HG03521 (cell line): ENCODE measurements around the gene SYT14.
"Not testable (repeated sequence)": the region's sequence is repeated elsewhere in the genome, so short reads cannot be mapped to it uniquely, and the experiment has no call there.

Experiments
- ATAC-seq: cut with Tn5 transposase; IDR thresholded peaks from one replicate; pipeline ENCODE4 v1.9.1; 2021; ENCODE audit warnings: mild to moderate bottlenecking, moderate library complexity; ENCODE audit not compliant: unreplicated experiment

SYT14 gene

GRCh38 chr1:210024996-210025395 lies 87.0 kb downstream of the SYT14 start:
- ATAC-seq, result no peak

- no peak for ATAC-seq
Measured at GRCh38 chr1:210025870-210026269, 87.9 kb downstream of the SYT14 start.

GRCh38 chr1:210027994-210028393 lies 90.0 kb downstream of the SYT14 start:
- no peak for ATAC-seq

- ATAC-seq, result no peak
Measured at GRCh38 chr1:210031473-210031872, 93.5 kb downstream of the SYT14 start.

GRCh38 chr1:210043058-210043457 lies 105.0 kb downstream of the SYT14 start:
- ATAC-seq, result no peak

GRCh38 chr1:210049616-210050015 lies 111.6 kb downstream of the SYT14 start:
- no peak for ATAC-seq

- not testable (repeated sequence) for ATAC-seq
Measured at GRCh38 chr1:210050491-210050890, 112.5 kb downstream of the SYT14 start.

- no peak for ATAC-seq
Measured at GRCh38 chr1:210053126-210053525, 115.1 kb downstream of the SYT14 start.

- ATAC-seq, result no peak
Measured at GRCh38 chr1:210057593-210057992, 119.6 kb downstream of the SYT14 start.

- no peak for ATAC-seq
Measured at GRCh38 chr1:210061992-210062391, 124.0 kb downstream of the SYT14 start.

GRCh38 chr1:210070531-210070930 lies 132.5 kb downstream of the SYT14 start:
- ATAC-seq, result no peak

- ATAC-seq, result no peak
Measured at GRCh38 chr1:210072129-210072528, 134.1 kb downstream of the SYT14 start.

GRCh38 chr1:210072896-210073504 lies 135.0 kb downstream of the SYT14 start:
- ATAC-seq, result no peak

GRCh38 chr1:210074904-210075303 lies 136.9 kb downstream of the SYT14 start:
- ATAC-seq, result no peak

GRCh38 chr1:210076620-210077019 lies 138.6 kb downstream of the SYT14 start:
- no peak for ATAC-seq

GRCh38 chr1:210081494-210081893 lies 143.5 kb downstream of the SYT14 start:
- ATAC-seq, result no peak

GRCh38 chr1:210085359-210085758 lies 147.3 kb downstream of the SYT14 start:
- no peak for ATAC-seq

- ATAC-seq, result no peak
Measured at GRCh38 chr1:210087058-210087457, 149.0 kb downstream of the SYT14 start.

- no peak for ATAC-seq
Measured at GRCh38 chr1:210089855-210090254, 151.8 kb downstream of the SYT14 start.

GRCh38 chr1:210092366-210092765 lies 154.3 kb downstream of the SYT14 start:
- no peak for ATAC-seq

GRCh38 chr1:210093461-210093860 lies 155.4 kb downstream of the SYT14 start:
- no peak for ATAC-seq

- ATAC-seq, result no peak
Measured at GRCh38 chr1:210098356-210098755, 160.3 kb downstream of the SYT14 start.

- ATAC-seq, result no peak
Measured at GRCh38 chr1:210099921-210100320, 161.9 kb downstream of the SYT14 start.
